Vagina (tissue), 2 donors: ENCODE results near the gene MAPK13. TPM values are rescaled to one million over a fixed set of nuclear protein-coding genes. Genes with fewer than 3 reads are reported as not detected.

ENCODE experiments used
- DNase-seq, 2 donors: peaks; one replicate each; pipeline ENCODE4 v3.0.0-alpha.2; 2017; ENCODE audit errors: extremely low spot score in 2 of 2
- H3K27ac ChIP-seq: fragments of 200-600 bp; sonication (generic); one replicate; pipeline ENCODE4 v1.5.1; 2019
- H3K27me3 ChIP-seq: fragments of 200-600 bp; sonication (generic); one replicate; pipeline ENCODE4 v1.5.1; 2019
- H3K36me3 ChIP-seq, 2 donors: fragments of 200-600 bp; sonication (generic); one replicate each; pipeline ENCODE4 v1.5.1; 2017 to 2019
- H3K4me1 ChIP-seq: fragments of 200-600 bp; sonication (generic); one replicate; pipeline ENCODE4 v1.5.1; 2019
- H3K4me3 ChIP-seq, 2 donors: fragments of 200-600 bp; sonication (generic); 1 replicate in 1 of 2; 2 replicates in 1 of 2; pipeline ENCODE4 v1.5.1; 2016 to 2019
- H3K9me3 ChIP-seq: fragments of 200-600 bp; sonication (generic); one replicate; pipeline ENCODE4 v1.5.1; 2019
- CTCF ChIP-seq, 3 experiments: fragments of 450-650 bp in 2 of 3; fragments of 200-600 bp in 1 of 3; sonication (generic) in 1 of 3; IDR thresholded peaks; one replicate each; pipeline ENCODE4 v1.5.1; 2017 to 2019; ENCODE audit warnings: antibody characterized with exemption in 3 of 3, mild to moderate bottlenecking in 2 of 3, moderate library complexity in 2 of 3
- POLR2A ChIP-seq, 2 donors: fragments of 450-650 bp; IDR thresholded peaks; one replicate each; pipeline ENCODE4 v1.6.1; 2017; ENCODE audit warnings: antibody characterized with exemption in 2 of 2, mild to moderate bottlenecking in 2 of 2, moderate library complexity in 2 of 2
- POLR2AphosphoS5 ChIP-seq, 2 donors: sonication (generic); formaldehyde crosslinking; IDR thresholded peaks; one replicate each; pipeline ENCODE4 v1.9.0; 2017; ENCODE audit warnings: antibody characterized with exemption in 2 of 2, mild to moderate bottlenecking in 2 of 2, low read depth in 1 of 2; ENCODE audit not compliant: insufficient read depth in 1 of 2
- intact Hi-C: fragments of 100-400 bp; cut with DNase I; formaldehyde crosslinking; loops from one replicate; pipeline ENCODE4 v1.15.1; 2023
- total RNA-seq: library from RNA; depleted of rRNA; stranded (reverse); fragments of >200 nt; gene quantifications from one replicate; pipeline ENCODE4 v1.2.3, GENCODE V29; 2016

The MAPK13 gene
- total RNA-seq, 1 donor from 2014 or later: 21.9 TPM

GRCh38 chr6:36113703-36114102 is 16.6 kb upstream of the MAPK13 start:
- intact Hi-C loops: no loop called here
- H3K4me3 ChIP-seq: no peak overlapping the region
- peaks cover 23% of the 10 kb centered on the region for H3K4me1 ChIP-seq
- H3K9me3 ChIP-seq: no peaks in the 10 kb centered on the region
- no peaks in the 10 kb centered on the region for H3K27me3 ChIP-seq
- TF ChIP-seq POLR2A (IDR thresholded peaks at IDR 0.05): no peak
- TF ChIP-seq POLR2AphosphoS5 (IDR thresholded peaks at IDR 0.05; ENCODE audit: insufficient read depth in 1 of 2, low read depth in 1 of 2): no peak
- no peak for TF ChIP-seq CTCF (IDR thresholded peaks at IDR 0.05)
- DNase-seq: no peak
- peaks cover 2 to 24% of the 10 kb centered on the region in 2 donors for H3K36me3 ChIP-seq
- H3K27ac ChIP-seq: no peak overlapping the region

GRCh38 chr6:36114798-36115408 is 15.4 kb upstream of the MAPK13 start:
- Histone ChIP-seq H3K9me3 (no peaks in the 10 kb centered on the region), H3K4me1 (peaks cover 24% of the 10 kb centered on the region), H3K27ac (no peak overlapping the region), H3K27me3 (no peaks in the 10 kb centered on the region), H3K36me3 (peaks cover 0 to 18% of the 10 kb centered on the region in 2 donors), H3K4me3 (no peak overlapping the region)
- DNase-seq: no peak
- intact Hi-C loops: no loop called here
- TF ChIP-seq POLR2AphosphoS5 (IDR thresholded peaks at IDR 0.05; ENCODE audit: insufficient read depth in 1 of 2, low read depth in 1 of 2): no peak
- no peak for TF ChIP-seq CTCF (IDR thresholded peaks at IDR 0.05)
- no peak for TF ChIP-seq POLR2A (IDR thresholded peaks at IDR 0.05)

- intact Hi-C loops: no loop called here
- TF ChIP-seq POLR2AphosphoS5 (IDR thresholded peaks at IDR 0.05; ENCODE audit: insufficient read depth in 1 of 2, low read depth in 1 of 2) (no peak), POLR2A (IDR thresholded peaks at IDR 0.05) (no peak), CTCF (IDR thresholded peaks at IDR 0.05) (no peak)
- no peak for DNase-seq
- peaks cover 26% of the 10 kb centered on the region for H3K4me1 ChIP-seq
- no peak overlapping the region for H3K4me3 ChIP-seq
- H3K27me3 ChIP-seq: no peaks in the 10 kb centered on the region
- no peak overlapping the region for H3K27ac ChIP-seq
- peaks cover 0 to 13% of the 10 kb centered on the region in 2 donors for H3K36me3 ChIP-seq
- H3K9me3 ChIP-seq: no peaks in the 10 kb centered on the region
Observed at GRCh38 chr6:36115412-36115811, 14.9 kb upstream of the MAPK13 start.

GRCh38 chr6:36116066-36116864 is 14.0 kb upstream of the MAPK13 start:
- Histone ChIP-seq H3K4me1 (peaks cover 35% of the 10 kb centered on the region), H3K36me3 (peaks cover 0 to 8% of the 10 kb centered on the region in 2 donors), H3K9me3 (no peaks in the 10 kb centered on the region), H3K27me3 (no peaks in the 10 kb centered on the region), H3K4me3 (no peak overlapping the region), H3K27ac (no peak overlapping the region)
- intact Hi-C loops: no loop called here
- no peak for DNase-seq
- TF ChIP-seq POLR2A (IDR thresholded peaks at IDR 0.05) (no peak), CTCF (IDR thresholded peaks at IDR 0.05) (no peak), POLR2AphosphoS5 (IDR thresholded peaks at IDR 0.05; ENCODE audit: insufficient read depth in 1 of 2, low read depth in 1 of 2) (no peak)

- TF ChIP-seq CTCF (IDR thresholded peaks at IDR 0.05) (no peak), POLR2A (IDR thresholded peaks at IDR 0.05) (no peak), POLR2AphosphoS5 (IDR thresholded peaks at IDR 0.05; ENCODE audit: insufficient read depth in 1 of 2, low read depth in 1 of 2) (no peak)
- DNase-seq: no peak
- Histone ChIP-seq H3K27ac (no peak overlapping the region), H3K27me3 (no peaks in the 10 kb centered on the region), H3K9me3 (no peaks in the 10 kb centered on the region), H3K4me3 (no peak overlapping the region), H3K36me3 (peaks cover 0 to 1% of the 10 kb centered on the region in 2 donors), H3K4me1 (peaks cover 41% of the 10 kb centered on the region)
- intact Hi-C loops: no loop called here
Observed at GRCh38 chr6:36116943-36117342, 13.4 kb upstream of the MAPK13 start.
